ENCODE measurements around the gene E2F8. TPM values are rescaled to one million over a fixed set of nuclear protein-coding genes. Genes with fewer than 3 reads are reported as not detected.

E2F8 gene
- total RNA-seq, 1 donor from 2014 or later, result 5.2 TPM

GRCh38 chr11:19225581-19225980 lies 15.2 kb downstream of the E2F8 start:
- Mint-ChIP-seq H3K36me3 (peaks cover 21% of the 10 kb centered on the region), H3K27me3 (ENCODE audit: low read depth) (peaks cover 7% of the 10 kb centered on the region), H3K4me1 (peaks cover 20% of the 10 kb centered on the region), H3K4me3 (no peak overlapping the region), H3K27ac (no peak overlapping the region), H3K9me3 (peaks cover 4% of the 10 kb centered on the region)
- TF ChIP-seq CTCF (IDR thresholded peaks at IDR 0.05; ENCODE audit: unreplicated experiment), result no peak
- no peak for DNase-seq (ENCODE audit: low spot score in 2 of 2, unreplicated experiment in 2 of 2)

GRCh38 chr11:19225123-19225522 lies 15.6 kb downstream of the E2F8 start:
- no peak for TF ChIP-seq CTCF (IDR thresholded peaks at IDR 0.05; ENCODE audit: unreplicated experiment)
- peaks cover 7% of the 10 kb centered on the region for H3K27me3 Mint-ChIP-seq (ENCODE audit: low read depth)
- no peak overlapping the region for H3K27ac Mint-ChIP-seq
- H3K36me3 Mint-ChIP-seq, result peaks cover 21% of the 10 kb centered on the region
- H3K4me3 Mint-ChIP-seq, result no peak overlapping the region
- DNase-seq (ENCODE audit: low spot score in 2 of 2, unreplicated experiment in 2 of 2), result no peak
- H3K4me1 Mint-ChIP-seq, result peaks cover 23% of the 10 kb centered on the region
- peaks cover 4% of the 10 kb centered on the region for H3K9me3 Mint-ChIP-seq

DNA sequence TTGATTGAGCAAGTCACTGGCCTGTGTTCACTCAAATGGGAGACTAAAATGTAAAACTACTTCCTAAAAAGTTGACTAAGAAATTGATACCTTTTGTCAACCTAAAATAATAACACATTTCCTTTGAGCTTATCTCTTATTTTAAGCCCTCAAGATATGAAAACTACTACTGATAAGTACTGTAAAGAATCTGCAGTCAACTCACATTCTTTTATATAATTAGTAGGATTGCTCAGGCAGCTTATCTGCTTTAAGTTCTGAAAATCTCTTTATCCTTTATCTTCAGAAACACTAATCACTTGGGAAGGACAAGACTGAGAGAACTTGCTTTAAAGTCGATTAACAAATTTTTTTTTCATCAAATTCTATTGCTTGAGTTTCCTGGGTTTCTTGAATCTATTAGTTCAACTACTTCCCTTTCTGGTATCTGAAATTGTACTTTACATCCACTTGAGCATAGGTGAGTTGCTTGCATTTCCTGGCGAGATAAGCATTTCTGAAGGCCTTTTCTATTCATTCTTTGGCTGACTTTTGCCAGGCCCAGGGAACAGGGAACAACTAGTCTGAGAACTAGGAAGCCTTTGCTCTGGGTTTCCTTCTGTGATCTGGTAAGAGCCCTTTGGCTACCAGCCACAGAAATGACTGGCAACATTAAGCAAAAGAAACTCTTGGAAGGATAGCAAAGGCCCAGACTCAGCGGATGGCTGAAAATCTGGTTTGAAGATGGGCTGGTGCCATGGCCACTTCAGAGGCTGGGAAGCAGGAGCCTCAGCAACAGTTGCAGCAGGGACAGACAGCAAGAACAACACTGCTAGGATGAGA lies 19.6 kb downstream of the E2F8 start:
- H3K4me3 Mint-ChIP-seq, result no peak overlapping the region
- H3K4me1 Mint-ChIP-seq, result peaks cover 36% of the 10 kb centered on the region
- H3K27me3 Mint-ChIP-seq (ENCODE audit: low read depth), result peaks cover 33% of the 10 kb centered on the region
- peak overlapping the region; percentile 75 for H3K27ac Mint-ChIP-seq
- no peak for TF ChIP-seq CTCF (IDR thresholded peaks at IDR 0.05; ENCODE audit: unreplicated experiment)
- H3K9me3 Mint-ChIP-seq, result peaks cover 4% of the 10 kb centered on the region
- DNase-seq (ENCODE audit: low spot score in 2 of 2, unreplicated experiment in 2 of 2), result no peak
- peaks cover 17% of the 10 kb centered on the region for H3K36me3 Mint-ChIP-seq

- Mint-ChIP-seq H3K9me3 (peaks cover 11% of the 10 kb centered on the region), H3K4me1 (peaks cover 36% of the 10 kb centered on the region), H3K27ac (no peak overlapping the region), H3K36me3 (peaks cover 4% of the 10 kb centered on the region), H3K27me3 (ENCODE audit: low read depth) (peaks cover 44% of the 10 kb centered on the region), H3K4me3 (no peak overlapping the region)
- no peak for TF ChIP-seq CTCF (IDR thresholded peaks at IDR 0.05; ENCODE audit: unreplicated experiment)
- DNase-seq (ENCODE audit: low spot score in 2 of 2, unreplicated experiment in 2 of 2), result no peak
Measured at GRCh38 chr11:19218786-19219460, 21.8 kb downstream of the E2F8 start.

DNA sequence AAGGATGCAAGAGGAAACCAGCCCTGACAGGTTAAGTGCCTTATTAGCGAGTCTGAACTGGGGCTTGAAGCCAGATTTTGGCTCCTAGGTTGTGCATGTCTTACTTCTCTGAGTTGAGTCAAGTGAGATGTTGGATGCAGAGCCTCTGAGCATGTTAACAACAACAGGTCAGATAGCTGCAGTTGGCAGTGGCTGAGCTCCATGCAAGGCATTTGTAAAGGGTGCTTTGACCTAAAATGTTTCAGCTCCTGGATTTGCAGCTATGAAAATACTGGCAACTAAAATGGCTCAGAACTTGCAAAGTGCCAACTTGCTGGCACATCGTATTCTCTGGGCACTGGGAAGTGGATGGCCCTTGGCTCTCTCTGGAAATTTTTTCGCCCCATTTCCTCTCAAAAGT lies 22.5 kb downstream of the E2F8 start:
- peaks cover 36% of the 10 kb centered on the region for H3K4me1 Mint-ChIP-seq
- DNase-seq (ENCODE audit: low spot score in 2 of 2, unreplicated experiment in 2 of 2), result no peak
- peaks cover 4% of the 10 kb centered on the region for H3K36me3 Mint-ChIP-seq
- no peak overlapping the region for H3K27ac Mint-ChIP-seq
- H3K9me3 Mint-ChIP-seq, result peaks cover 11% of the 10 kb centered on the region
- peaks cover 51% of the 10 kb centered on the region for H3K27me3 Mint-ChIP-seq (ENCODE audit: low read depth)
- no peak overlapping the region for H3K4me3 Mint-ChIP-seq
- TF ChIP-seq CTCF (IDR thresholded peaks at IDR 0.05; ENCODE audit: unreplicated experiment), result no peak

All from mesothelial cell of epicardium (in vitro differentiated cells).